ENCODE results near the gene C1orf94. TPM values are rescaled to one million over a fixed set of nuclear protein-coding genes. Genes with fewer than 3 reads are reported as not detected.

Gene C1orf94
- total and polyA plus RNA-seq, 8 donors, result not detected

- no peak for TF ChIP-seq CTCF (IDR thresholded peaks at IDR 0.05)
- no peak for TF ChIP-seq POLR2AphosphoS5 (IDR thresholded peaks at IDR 0.05)
- no peak for TF ChIP-seq EP300 (IDR thresholded peaks at IDR 0.05)
- TF ChIP-seq POLR2A (IDR thresholded peaks at IDR 0.05), result no peak
- Histone ChIP-seq H3K27me3 (peaks cover 4 to 98% (median 60%) of the 10 kb centered on the region in 3 donors), H3K4me1 (peaks cover 32 to 49% (median 42%) of the 10 kb centered on the region in 4 donors), H3K4me3 (peak overlapping the region; percentile 34 to 55 (median 44)), H3K36me3 (no peaks in the 10 kb centered on the region), H3K9me3 (no peaks in the 10 kb centered on the region), H3K27ac (no peak overlapping the region)
- DNase-seq, result no peak
- WGBS, 5 donors, result 2 to 6% (median 3%) methylated on average over 13 of the region's 13 CpGs
- intact Hi-C loops (cut with DNase I; ENCODE audit: low total_unique reads), result no loop called here
Observed at GRCh38 chr1:34165422-34165921, 11.2 kb upstream of the C1orf94 start.

DNA sequence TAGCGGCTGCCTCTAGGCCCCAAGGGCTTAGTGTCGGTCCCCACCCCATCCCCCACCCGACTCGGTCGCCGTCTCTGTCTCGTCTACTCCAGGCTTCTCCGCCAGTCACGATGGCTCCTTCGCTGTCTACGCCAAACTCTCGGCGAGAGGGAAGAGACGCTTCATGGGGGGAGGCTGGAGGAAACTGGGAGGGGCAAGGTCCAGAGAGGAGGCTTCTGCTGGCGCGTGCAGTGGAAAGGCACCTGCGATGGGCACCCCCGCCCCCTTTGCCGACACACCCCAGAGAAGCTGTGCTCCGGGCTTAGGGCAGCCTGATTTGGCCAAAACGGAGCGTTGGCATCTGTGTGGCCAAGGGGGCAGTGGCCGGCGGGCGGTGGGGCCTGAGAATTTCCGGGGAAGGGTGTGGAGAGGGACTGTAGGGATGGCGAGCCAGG, 10.5 kb upstream of the C1orf94 start:
- Histone ChIP-seq H3K36me3 (no peaks in the 10 kb centered on the region), H3K4me1 (peaks cover 32 to 49% (median 42%) of the 10 kb centered on the region in 4 donors), H3K4me3 (peak overlapping the region in 2 of 4 donors; percentile 15 to 28), H3K9me3 (no peaks in the 10 kb centered on the region), H3K27me3 (peaks cover 4 to 100% (median 60%) of the 10 kb centered on the region in 3 donors), H3K27ac (no peak overlapping the region)
- 1 to 4% (median 3%) methylated on average over 14 to 27 of the region's 27 CpGs for WGBS, 5 donors
- peak in 1 of 2 donors; percentile 6 for DNase-seq
- intact Hi-C loops (cut with DNase I; ENCODE audit: low total_unique reads), result no loop called here
- TF ChIP-seq POLR2A (IDR thresholded peaks at IDR 0.05) (no peak), EP300 (IDR thresholded peaks at IDR 0.05) (no peak), CTCF (IDR thresholded peaks at IDR 0.05) (no peak), POLR2AphosphoS5 (IDR thresholded peaks at IDR 0.05) (no peak)

DNA sequence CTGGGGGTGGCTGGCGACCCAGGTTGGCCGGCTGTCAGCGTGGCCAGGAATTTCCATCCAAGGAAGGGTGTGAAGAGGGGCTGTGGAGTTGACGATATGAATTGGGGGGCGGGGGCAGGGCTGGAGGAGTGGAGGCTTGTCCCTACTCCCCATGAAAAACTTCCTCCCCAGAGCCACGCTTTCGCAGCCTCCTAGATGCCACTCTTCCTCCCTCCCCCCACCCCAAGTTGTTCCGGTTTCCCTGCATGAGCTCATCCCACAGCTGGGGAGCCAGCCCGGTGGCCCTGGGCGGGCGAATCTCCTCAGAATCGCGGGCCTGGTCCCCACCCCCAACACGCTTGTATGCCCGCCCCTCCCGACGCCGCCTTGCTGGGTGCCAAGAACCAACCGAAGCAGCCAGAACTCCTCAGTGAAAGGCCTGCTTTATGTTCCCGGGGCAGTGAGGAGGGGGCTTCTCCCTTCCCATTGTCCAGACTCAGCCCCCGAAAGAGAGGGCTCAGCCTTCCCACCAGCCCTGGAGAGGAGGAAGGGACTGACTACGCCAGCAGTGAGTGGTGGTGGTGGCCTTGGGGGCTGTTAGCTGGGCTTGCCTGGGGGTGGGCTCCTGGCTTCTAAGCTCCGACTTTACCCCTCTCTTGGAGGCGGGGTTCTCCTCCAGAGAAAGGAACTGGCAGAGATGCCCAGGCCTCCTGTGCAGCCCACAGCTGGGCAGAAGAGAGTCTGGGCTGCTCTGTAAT, 9.9 kb upstream of the C1orf94 start:
- 4 to 9% (median 6%) methylated on average over 18 to 24 of the region's 24 CpGs for WGBS, 5 donors
- Histone ChIP-seq H3K36me3 (no peaks in the 10 kb centered on the region), H3K27me3 (peaks cover 4 to 98% (median 56%) of the 10 kb centered on the region in 3 donors), H3K4me3 (peak overlapping the region in 2 of 4 donors; percentile 15 to 28), H3K4me1 (peaks cover 32 to 49% (median 42%) of the 10 kb centered on the region in 4 donors), H3K9me3 (no peaks in the 10 kb centered on the region), H3K27ac (no peak overlapping the region)
- DNase-seq, result peak in 1 of 2 donors; percentile 62
- intact Hi-C loops (cut with DNase I; ENCODE audit: low total_unique reads), result no loop called here
- TF ChIP-seq POLR2A (IDR thresholded peaks at IDR 0.05) (no peak), EP300 (IDR thresholded peaks at IDR 0.05) (no peak), POLR2AphosphoS5 (IDR thresholded peaks at IDR 0.05) (no peak), CTCF (IDR thresholded peaks at IDR 0.05) (no peak)

DNA sequence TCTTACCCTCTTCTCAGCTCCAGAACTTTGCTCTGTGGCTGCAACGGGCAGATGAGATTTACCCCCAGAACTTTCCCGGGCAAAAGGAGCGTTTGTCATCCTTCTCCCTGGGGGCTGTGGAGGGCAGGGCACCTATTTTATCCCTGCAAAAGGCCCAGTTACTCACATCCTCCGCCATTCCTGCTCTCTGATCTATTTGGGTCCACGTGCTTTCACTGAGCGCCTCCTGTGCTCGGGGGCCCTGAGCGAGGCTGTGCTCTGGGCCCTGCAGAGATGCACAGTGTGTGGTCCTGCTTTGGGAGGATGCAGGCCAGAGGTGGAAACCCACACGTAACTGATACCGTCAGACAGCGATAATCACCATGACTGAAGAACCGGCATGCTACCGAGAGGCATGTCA, 9.3 kb upstream of the C1orf94 start:
- H3K9me3 ChIP-seq, result no peaks in the 10 kb centered on the region
- no peak for DNase-seq
- 24 to 29% (median 25%) methylated on average over 11 to 13 of the region's 13 CpGs for WGBS, 5 donors
- peaks cover 4 to 98% (median 53%) of the 10 kb centered on the region in 3 donors for H3K27me3 ChIP-seq
- H3K4me3 ChIP-seq, result no peak overlapping the region
- intact Hi-C loops (cut with DNase I; ENCODE audit: low total_unique reads), result no loop called here
- H3K27ac ChIP-seq, result no peak overlapping the region
- H3K36me3 ChIP-seq, result no peaks in the 10 kb centered on the region
- no peak for TF ChIP-seq POLR2A (IDR thresholded peaks at IDR 0.05)
- no peak for TF ChIP-seq POLR2AphosphoS5 (IDR thresholded peaks at IDR 0.05)
- TF ChIP-seq CTCF (IDR thresholded peaks at IDR 0.05), result no peak
- no peak for TF ChIP-seq EP300 (IDR thresholded peaks at IDR 0.05)
- H3K4me1 ChIP-seq, result peaks cover 32 to 49% (median 40%) of the 10 kb centered on the region in 4 donors

All from stomach (tissue), 9 donors.